Fibroblast of lung (primary cell): ENCODE results near the gene VSTM2B. TPM values are rescaled to one million over a fixed set of nuclear protein-coding genes. Genes with fewer than 3 reads are reported as not detected.

Experiments used
- DNase-seq, 2 donors: peaks; one replicate each; pipeline versions ENCODE4 v3.0.0 to v3.0.0-alpha.2; 2010; ENCODE audit warnings: low read depth in 2 of 2
- H2AFZ ChIP-seq: 2 replicates; pipeline ENCODE4 v1.5.1; 2012; ENCODE audit warnings: low read length, control low read depth, inconsistent platforms
- H3K27ac ChIP-seq: 2 replicates; pipeline ENCODE4 v1.5.1; 2011; ENCODE audit warnings: low read length, control low read depth; ENCODE audit not compliant: insufficient read depth
- H3K27me3 ChIP-seq: 2 replicates; pipeline ENCODE4 v1.5.1; 2011; ENCODE audit warnings: mild to moderate bottlenecking, low read length; ENCODE audit not compliant: control insufficient read depth, insufficient read depth
- H3K36me3 ChIP-seq: 2 replicates; pipeline ENCODE4 v1.5.1; 2011; ENCODE audit warnings: low read length; ENCODE audit not compliant: control insufficient read depth, insufficient read depth
- H3K4me1 ChIP-seq: 2 replicates; pipeline ENCODE4 v1.5.1; 2011; ENCODE audit warnings: low read length; ENCODE audit not compliant: control insufficient read depth, insufficient read depth; ENCODE audit errors: extremely low read depth
- H3K4me2 ChIP-seq: 2 replicates; pipeline ENCODE4 v1.5.1; 2011; ENCODE audit warnings: low read length, control low read depth; ENCODE audit not compliant: insufficient read depth; ENCODE audit errors: extremely low read depth
- H3K4me3 ChIP-seq, 4 experiments: fragments of 200-600 bp in 1 of 4; sonication (generic) in 1 of 4; replicated peaks in 1 of 4; 2 replicates each; pipeline ENCODE4 v1.5.1; 2011 to 2016; ENCODE audit warnings: low read length in 4 of 4, low read depth in 3 of 4, mild to moderate bottlenecking in 3 of 4, control low read depth in 2 of 4, inconsistent platforms in 1 of 4, mixed read lengths in 1 of 4; ENCODE audit not compliant: insufficient read depth in 1 of 4; ENCODE audit errors: control extremely low read depth in 1 of 4
- H3K79me2 ChIP-seq: 2 replicates; pipeline ENCODE4 v1.5.1; 2012; ENCODE audit warnings: mild to moderate bottlenecking, low read length, inconsistent platforms; ENCODE audit not compliant: control insufficient read depth, insufficient read depth
- H3K9ac ChIP-seq: 2 replicates; pipeline ENCODE4 v1.5.1; 2011; ENCODE audit warnings: mild to moderate bottlenecking, low read length, control low read depth; ENCODE audit not compliant: insufficient read depth
- H3K9me3 ChIP-seq: 2 replicates; pipeline ENCODE4 v1.5.1; 2012; ENCODE audit warnings: low read depth, low read length; ENCODE audit not compliant: control insufficient read depth, insufficient read depth
- H4K20me1 ChIP-seq: 2 replicates; pipeline ENCODE4 v1.5.1; 2011; ENCODE audit warnings: low read length; ENCODE audit not compliant: control insufficient read depth, insufficient read depth; ENCODE audit errors: extremely low read depth
- CTCF ChIP-seq, 2 donors: IDR thresholded peaks in 1 of 2; conservative IDR thresholded peaks in 1 of 2; 1 replicate in 1 of 2; 2 replicates in 1 of 2; pipeline ENCODE4 v1.5.1; 2011 to 2012; ENCODE audit warnings: low read length in 2 of 2, control low read depth in 1 of 2, inconsistent platforms in 1 of 2, low read depth in 1 of 2, mild to moderate bottlenecking in 1 of 2
- EZH2 ChIP-seq: IDR thresholded peaks from 2 replicates; pipeline ENCODE4 v1.5.1; 2012; ENCODE audit warnings: low read length, control low read depth, mild to moderate bottlenecking; ENCODE audit errors: missing control alignments
- polyA plus RNA-seq, 2 donors: library from polyadenylated mRNA; depleted of rRNA in 1 of 2; stranded (reverse) in 1 of 2; unstranded in 1 of 2; fragments of >200 nt; gene quantifications; 2 replicates each; pipeline ENCODE4 v1.2.1, GENCODE V29; 2011 to 2012; ENCODE audit warnings: missing spikeins in 1 of 2
- total RNA-seq: library from RNA; depleted of rRNA; stranded (reverse); fragments of >200 nt; gene quantifications from 2 replicates; pipeline ENCODE4 v1.2.1, GENCODE V29; 2014

VSTM2B gene
- total and polyA plus RNA-seq, 2 donors (not counting 1 experiment from before 2014, with no cell fraction given) = not detected

GRCh38 chr19:29586401-29586800, 60.6 kb downstream of the VSTM2B start:
- peaks cover 3% of the 10 kb centered on the region for H3K27me3 ChIP-seq
- no peaks in the 10 kb centered on the region for H3K79me2 ChIP-seq
- no peak overlapping the region for H2AFZ ChIP-seq
- DNase-seq = no peak
- H4K20me1 ChIP-seq = no peaks in the 10 kb centered on the region
- no peak overlapping the region for H3K9ac ChIP-seq
- no peak for TF ChIP-seq EZH2
- H3K36me3 ChIP-seq = no peaks in the 10 kb centered on the region
- H3K4me2 ChIP-seq = no peak overlapping the region
- H3K4me3 ChIP-seq = no peak overlapping the region
- no peak overlapping the region for H3K27ac ChIP-seq
- no peaks in the 10 kb centered on the region for H3K9me3 ChIP-seq
- no peaks in the 10 kb centered on the region for H3K4me1 ChIP-seq

GRCh38 chr19:29587059-29587458, 61.3 kb downstream of the VSTM2B start:
- H3K9ac ChIP-seq = no peak overlapping the region
- H3K4me2 ChIP-seq = no peak overlapping the region
- no peak for DNase-seq
- H3K4me3 ChIP-seq = no peak overlapping the region
- H2AFZ ChIP-seq = no peak overlapping the region
- no peaks in the 10 kb centered on the region for H3K79me2 ChIP-seq
- H3K27me3 ChIP-seq = peaks cover 3% of the 10 kb centered on the region
- no peak overlapping the region for H3K27ac ChIP-seq
- no peaks in the 10 kb centered on the region for H4K20me1 ChIP-seq
- no peaks in the 10 kb centered on the region for H3K9me3 ChIP-seq
- TF ChIP-seq EZH2 = no peak
- no peak for TF ChIP-seq CTCF (conservative IDR thresholded peaks at IDR 0.05 in 1 of 2, IDR thresholded peaks at IDR 0.05 in 1 of 2; ENCODE audit: low read depth in 1 of 2, low read length in 2 of 2)
- H3K4me1 ChIP-seq = no peaks in the 10 kb centered on the region
- no peaks in the 10 kb centered on the region for H3K36me3 ChIP-seq

GRCh38 chr19:29587518-29587986, 61.8 kb downstream of the VSTM2B start:
- no peak overlapping the region for H3K4me3 ChIP-seq
- H3K27ac ChIP-seq = no peak overlapping the region
- peaks cover 3% of the 10 kb centered on the region for H3K27me3 ChIP-seq
- H4K20me1 ChIP-seq = no peaks in the 10 kb centered on the region
- H3K9me3 ChIP-seq = no peaks in the 10 kb centered on the region
- H3K4me2 ChIP-seq = no peak overlapping the region
- no peaks in the 10 kb centered on the region for H3K79me2 ChIP-seq
- peak in 1 of 2 donors; percentile 16 for DNase-seq
- no peak overlapping the region for H2AFZ ChIP-seq
- TF ChIP-seq CTCF (conservative IDR thresholded peaks at IDR 0.05 in 1 of 2, IDR thresholded peaks at IDR 0.05 in 1 of 2; ENCODE audit: low read depth in 1 of 2, low read length in 2 of 2) = no peak
- TF ChIP-seq EZH2 = no peak
- H3K9ac ChIP-seq = no peak overlapping the region
- H3K4me1 ChIP-seq = no peaks in the 10 kb centered on the region
- H3K36me3 ChIP-seq = no peaks in the 10 kb centered on the region
